Sigmoid colon (tissue), 7 donors: ENCODE data around the gene COL6A1. TPM values are rescaled to one million over a fixed set of nuclear protein-coding genes. Genes with fewer than 3 reads are reported as not detected.

Experiments used
- DNase-seq: peaks from one replicate; pipeline ENCODE4 v3.0.0-alpha.2; 2019
- H3K27ac ChIP-seq, 4 donors: fragments of 200-600 bp; sonication (generic); one replicate each; pipeline ENCODE4 v1.5.1; 2016 to 2019; ENCODE audit warnings: mild to moderate bottlenecking in 1 of 4
- H3K27me3 ChIP-seq, 3 donors: fragments of 200-600 bp; sonication (generic); one replicate each; pipeline ENCODE4 v1.5.1; 2019; ENCODE audit warnings: mild to moderate bottlenecking in 1 of 3
- H3K36me3 ChIP-seq, 4 donors: fragments of 200-600 bp; sonication (generic); one replicate each; pipeline ENCODE4 v1.5.1; 2016 to 2019
- H3K4me1 ChIP-seq, 4 donors: fragments of 200-600 bp; sonication (generic); one replicate each; pipeline ENCODE4 v1.5.1; 2017 to 2019
- H3K4me3 ChIP-seq, 4 donors: fragments of 200-600 bp; sonication (generic); one replicate each; pipeline ENCODE4 v1.5.1; 2017 to 2019; ENCODE audit warnings: mild to moderate bottlenecking in 2 of 4, moderate library complexity in 1 of 4
- H3K9me3 ChIP-seq, 4 donors: fragments of 200-600 bp in 3 of 4; sonication (generic) in 3 of 4; one replicate each; pipeline versions ENCODE4 v1.5.1 to v1.6.1; 2013 to 2019
- EP300 ChIP-seq, 4 donors: sonication (generic); formaldehyde crosslinking; IDR thresholded peaks; one replicate each; pipeline ENCODE4 v1.6.1; 2017; ENCODE audit warnings: antibody characterized with exemption in 4 of 4
- POLR2A ChIP-seq, 2 donors: fragments of 450-650 bp; IDR thresholded peaks; one replicate each; pipeline ENCODE4 v1.6.1; 2016; ENCODE audit warnings: antibody characterized with exemption in 2 of 2, mild to moderate bottlenecking in 2 of 2, moderate library complexity in 2 of 2
- POLR2AphosphoS5 ChIP-seq, 4 donors: sonication (generic); formaldehyde crosslinking; IDR thresholded peaks; one replicate each; pipeline ENCODE4 v1.6.1; 2017; ENCODE audit warnings: antibody characterized with exemption in 4 of 4
- WGBS, 2 donors: extraction: QIAGEN DNeasy Blood & Tissue Kit; methylation state at CpG; one replicate each; pipeline ENCODE4 v1.1.7; 2013; 5-methylcytosine and 5-hydroxymethylcytosine counted together
- intact Hi-C: fragments of 100-400 bp; cut with DNase I; formaldehyde crosslinking; loops from one replicate; pipeline ENCODE4 v1.15.1; 2023
- polyA plus RNA-seq, 3 donors: library from polyadenylated mRNA; stranded (reverse); fragments of 200-250 nt; gene quantifications; one replicate each; pipeline ENCODE4 v1.2.3, GENCODE V29; 2013
- total RNA-seq, 4 donors: library from RNA; depleted of rRNA; stranded (reverse); fragments of >200 nt; gene quantifications; one replicate each; pipeline ENCODE4 v1.1.0, GENCODE V29; 2016
- TF ChIP-seq, protein P1 (sequence below), 4 experiments: fragments of 450-650 bp in 3 of 4; fragments of 200-600 bp in 1 of 4; IDR thresholded peaks; one replicate each; pipeline ENCODE4 v1.5.1; 2016 to 2019; ENCODE audit warnings: antibody characterized with exemption in 4 of 4, mild to moderate bottlenecking in 3 of 4, moderate library complexity in 2 of 4
- donor health status: healthy with polysubstance abuse.
- donor health status: Bipolar disorder and iron deficiency.
- donor health status: healthy.

Gene COL6A1
- total and polyA plus RNA-seq, 7 donors, result 14.3 to 1,755 (median 622) TPM

DNA sequence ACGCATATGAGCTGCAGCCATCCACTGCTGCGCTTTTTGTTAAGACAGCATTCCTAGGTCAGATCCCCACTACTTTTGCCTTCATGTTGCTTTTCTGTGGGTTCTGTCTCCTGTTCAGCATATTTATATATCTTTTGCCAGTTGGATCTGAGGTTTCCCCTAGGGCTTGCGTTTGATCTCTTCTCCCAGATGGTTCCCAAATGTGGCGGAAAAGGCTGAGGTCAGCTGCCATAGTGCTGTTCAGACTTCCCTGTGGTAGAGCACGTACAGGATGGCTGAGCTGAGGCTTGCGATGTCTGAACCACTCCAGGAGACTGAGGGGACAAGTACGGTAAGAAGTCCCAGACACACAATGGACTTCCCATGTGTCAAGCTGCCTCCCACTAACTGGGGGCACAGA lies 39.8 kb downstream of the COL6A1 start:
- WGBS, 2 donors, result 91% methylated on average over 7 of the region's 7 CpGs
- Histone ChIP-seq H3K9me3 (no peaks in the 10 kb centered on the region), H3K4me3 (peak overlapping the region in 1 of 4 donors; percentile 28), H3K27ac (peak overlapping the region; percentile 86 to 96 (median 90)), H3K4me1 (peaks cover 0 to 79% (median 70%) of the 10 kb centered on the region in 4 donors), H3K27me3 (no peaks in the 10 kb centered on the region), H3K36me3 (no peaks in the 10 kb centered on the region)
- TF ChIP-seq, protein P1, sequence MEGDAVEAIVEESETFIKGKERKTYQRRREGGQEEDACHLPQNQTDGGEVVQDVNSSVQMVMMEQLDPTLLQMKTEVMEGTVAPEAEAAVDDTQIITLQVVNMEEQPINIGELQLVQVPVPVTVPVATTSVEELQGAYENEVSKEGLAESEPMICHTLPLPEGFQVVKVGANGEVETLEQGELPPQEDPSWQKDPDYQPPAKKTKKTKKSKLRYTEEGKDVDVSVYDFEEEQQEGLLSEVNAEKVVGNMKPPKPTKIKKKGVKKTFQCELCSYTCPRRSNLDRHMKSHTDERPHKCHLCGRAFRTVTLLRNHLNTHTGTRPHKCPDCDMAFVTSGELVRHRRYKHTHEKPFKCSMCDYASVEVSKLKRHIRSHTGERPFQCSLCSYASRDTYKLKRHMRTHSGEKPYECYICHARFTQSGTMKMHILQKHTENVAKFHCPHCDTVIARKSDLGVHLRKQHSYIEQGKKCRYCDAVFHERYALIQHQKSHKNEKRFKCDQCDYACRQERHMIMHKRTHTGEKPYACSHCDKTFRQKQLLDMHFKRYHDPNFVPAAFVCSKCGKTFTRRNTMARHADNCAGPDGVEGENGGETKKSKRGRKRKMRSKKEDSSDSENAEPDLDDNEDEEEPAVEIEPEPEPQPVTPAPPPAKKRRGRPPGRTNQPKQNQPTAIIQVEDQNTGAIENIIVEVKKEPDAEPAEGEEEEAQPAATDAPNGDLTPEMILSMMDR (IDR thresholded peaks at IDR 0.05), result no peak
- TF ChIP-seq EP300 (IDR thresholded peaks at IDR 0.05) (no peak), POLR2A (IDR thresholded peaks at IDR 0.05) (no peak), POLR2AphosphoS5 (IDR thresholded peaks at IDR 0.05) (no peak)
- intact Hi-C loops, result no loop called here
- peak; percentile 68 for DNase-seq

DNA sequence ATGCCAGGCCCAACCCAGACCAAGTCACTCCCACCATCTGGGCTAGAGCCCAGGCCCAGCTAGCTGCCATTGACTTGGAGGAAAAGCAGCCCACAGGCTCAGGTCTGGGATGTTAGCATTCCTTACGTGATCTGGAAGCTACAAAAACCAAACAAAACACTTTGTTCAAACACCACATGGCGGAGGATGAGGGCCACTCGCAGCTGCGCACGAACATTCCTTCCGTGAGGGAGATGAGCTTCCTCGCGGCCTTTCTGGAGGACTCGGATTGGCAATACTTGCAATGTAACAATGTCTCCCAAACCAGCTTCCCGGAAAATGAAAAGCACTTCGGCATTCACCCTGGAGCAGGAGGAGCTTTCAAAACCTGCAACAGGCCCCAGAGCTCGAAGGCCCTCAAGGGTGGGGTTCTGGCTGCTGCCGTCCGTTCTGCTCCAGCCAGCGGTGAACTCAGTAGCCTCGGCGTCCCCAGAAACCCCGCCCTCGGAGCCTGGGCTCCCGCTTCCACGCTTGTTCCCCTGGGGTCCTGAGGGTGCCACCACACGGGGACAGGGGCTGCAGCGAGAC lies 40.5 kb downstream of the COL6A1 start:
- Histone ChIP-seq H3K36me3 (no peaks in the 10 kb centered on the region), H3K9me3 (no peaks in the 10 kb centered on the region), H3K27ac (peak overlapping the region; percentile 86 to 96 (median 90)), H3K27me3 (no peaks in the 10 kb centered on the region), H3K4me3 (peak overlapping the region in 3 of 4 donors; percentile 11 to 28 (median 25)), H3K4me1 (peaks cover 0 to 85% (median 74%) of the 10 kb centered on the region in 4 donors)
- DNase-seq, result peak; percentile 94
- 77 to 78% methylated on average over 23 of the region's 23 CpGs for WGBS, 2 donors
- TF ChIP-seq POLR2A (IDR thresholded peaks at IDR 0.05) (no peak), EP300 (IDR thresholded peaks at IDR 0.05) (peak; percentile 74 to 97 (median 94)), POLR2AphosphoS5 (IDR thresholded peaks at IDR 0.05) (peak; percentile 79 to 96 (median 94))
- intact Hi-C loops, result loop anchor here (2.0 kb wide), 2 partner anchors 39 to 71 kb away; no protein-coding TSS in a partner anchor

DNA sequence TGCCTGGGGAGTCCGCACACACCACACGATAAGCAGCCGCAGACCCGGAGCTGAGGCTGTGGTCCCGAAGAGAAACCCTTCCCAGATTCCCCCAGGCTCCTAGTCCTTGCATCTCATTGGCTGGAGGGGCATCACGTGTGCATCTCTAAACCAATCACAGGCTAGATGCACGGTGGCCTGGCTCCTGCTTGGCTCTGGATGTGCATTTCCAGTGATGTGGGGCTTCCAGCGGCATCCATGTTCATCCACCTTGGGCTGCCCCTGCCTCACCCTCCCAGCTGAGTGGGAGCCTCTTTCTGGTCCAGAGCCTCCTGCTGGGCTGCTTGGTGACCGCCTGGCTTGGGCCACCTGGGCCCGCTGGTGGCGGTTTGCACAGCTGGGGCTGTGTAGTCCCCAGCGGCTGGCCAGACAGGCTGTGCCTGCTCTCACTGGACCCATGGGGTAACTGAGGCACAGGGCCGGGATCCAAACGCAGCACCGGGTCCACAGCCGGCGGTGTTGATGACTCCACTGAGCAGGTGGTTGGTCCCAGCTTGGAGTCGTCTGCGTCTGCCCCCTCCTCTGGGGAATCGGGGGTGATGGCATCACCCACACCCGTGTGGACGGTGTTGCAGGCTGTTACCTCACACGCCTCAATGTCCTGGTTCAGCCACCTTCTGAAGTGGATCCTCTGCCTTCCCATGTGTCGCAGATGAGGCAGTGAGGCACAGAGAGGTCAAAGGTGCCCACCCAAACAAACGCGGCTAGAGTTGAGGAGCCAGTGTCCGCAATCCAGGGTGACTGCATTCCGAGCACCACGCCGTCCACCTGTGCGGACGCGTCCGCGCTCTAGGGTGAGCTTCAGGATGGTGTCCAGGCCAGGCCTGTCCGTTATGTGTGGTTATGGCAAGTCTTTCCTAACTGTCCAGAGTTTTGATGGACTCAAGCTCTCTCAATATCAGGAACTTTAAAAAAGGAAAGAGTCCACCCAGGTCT lies 41.3 kb downstream of the COL6A1 start:
- no peaks in the 10 kb centered on the region for H3K9me3 ChIP-seq
- no peaks in the 10 kb centered on the region for H3K36me3 ChIP-seq
- H3K4me3 ChIP-seq, result peak overlapping the region in 3 of 4 donors; percentile 11 to 28 (median 25)
- H3K4me1 ChIP-seq, result peaks cover 0 to 93% (median 81%) of the 10 kb centered on the region in 4 donors
- TF ChIP-seq POLR2A (IDR thresholded peaks at IDR 0.05) (no peak), POLR2AphosphoS5 (IDR thresholded peaks at IDR 0.05) (peak in 2 of 4 donors; percentile 8 to 13), EP300 (IDR thresholded peaks at IDR 0.05) (no peak)
- TF ChIP-seq, protein P1 (IDR thresholded peaks at IDR 0.05), result no peak
- H3K27me3 ChIP-seq, result no peaks in the 10 kb centered on the region
- intact Hi-C loops, result loop anchor here (2.0 kb wide), 2 partner anchors 40 to 70 kb away; no protein-coding TSS in a partner anchor
- DNase-seq, result peak; percentile 87
- peak overlapping the region; percentile 86 to 96 (median 90) for H3K27ac ChIP-seq
- WGBS, 2 donors, result 83 to 87% methylated on average over 36 of the region's 36 CpGs

DNA sequence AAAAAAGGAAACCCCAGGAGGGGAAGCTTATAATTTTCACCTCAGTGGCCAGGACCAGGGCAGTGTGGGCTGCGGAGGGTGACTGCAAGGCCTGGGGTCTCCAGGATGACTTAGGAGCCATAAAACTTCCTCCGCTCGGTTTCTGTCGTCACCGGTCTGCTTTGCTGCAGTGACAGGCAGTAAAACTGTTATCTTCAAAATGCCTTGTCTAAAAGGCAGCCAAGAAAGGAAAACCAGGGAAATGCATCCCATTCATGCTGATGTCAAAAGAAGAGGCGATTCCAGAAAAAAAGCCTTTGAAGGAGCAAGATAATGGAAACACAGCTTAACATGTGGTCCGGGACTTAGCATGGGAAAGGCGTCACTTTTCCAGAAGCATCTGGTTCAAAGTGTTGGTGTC lies 42.0 kb downstream of the COL6A1 start:
- TF ChIP-seq POLR2AphosphoS5 (IDR thresholded peaks at IDR 0.05) (peak; percentile 13 to 48 (median 32)), EP300 (IDR thresholded peaks at IDR 0.05) (peak in 2 of 4 donors; percentile 13 to 18), POLR2A (IDR thresholded peaks at IDR 0.05) (no peak)
- TF ChIP-seq, protein P1 (IDR thresholded peaks at IDR 0.05), result no peak
- intact Hi-C loops, result loop anchor here (2.0 kb wide), 2 partner anchors 41 to 69 kb away; no protein-coding TSS in a partner anchor
- H3K4me1 ChIP-seq, result peaks cover 0 to 98% (median 88%) of the 10 kb centered on the region in 4 donors
- H3K27me3 ChIP-seq, result no peaks in the 10 kb centered on the region
- H3K9me3 ChIP-seq, result no peaks in the 10 kb centered on the region
- no peak overlapping the region for H3K4me3 ChIP-seq
- no peak for DNase-seq
- no peaks in the 10 kb centered on the region for H3K36me3 ChIP-seq
- H3K27ac ChIP-seq, result peak overlapping the region; percentile 86 to 96 (median 90)
- 30 to 66% methylated on average over 8 of the region's 8 CpGs for whole genome bisulfite sequencing, 2 donors
